ENCODE measurements around the gene CACNB2.

Gene CACNB2

GRCh38 chr10:18297659-18298058, 157.4 kb downstream of the CACNB2 start:
- DNase-seq: no peak

GRCh38 chr10:18298256-18298655, 158.0 kb downstream of the CACNB2 start:
- no peak for DNase-seq

- no peak for DNase-seq
Observed at GRCh38 chr10:18303851-18304801, 163.9 kb downstream of the CACNB2 start.

GRCh38 chr10:18306031-18306430, 165.8 kb downstream of the CACNB2 start:
- no peak for DNase-seq

GRCh38 chr10:18308600-18308999, 168.4 kb downstream of the CACNB2 start:
- DNase-seq: no peak

- DNase-seq: no peak
Observed at GRCh38 chr10:18310761-18311160, 170.5 kb downstream of the CACNB2 start.

- no peak for DNase-seq
Observed at GRCh38 chr10:18312374-18313139, 172.3 kb downstream of the CACNB2 start.

GRCh38 chr10:18313140-18313530, 172.9 kb downstream of the CACNB2 start:
- no peak for DNase-seq

GRCh38 chr10:18313626-18314025, 173.4 kb downstream of the CACNB2 start:
- no peak for DNase-seq

- DNase-seq: no peak
Observed at GRCh38 chr10:18319628-18320027, 179.4 kb downstream of the CACNB2 start.

- no peak for DNase-seq
Observed at GRCh38 chr10:18321371-18321770, 181.1 kb downstream of the CACNB2 start.

- no peak for DNase-seq
Observed at GRCh38 chr10:18323916-18324315, 183.7 kb downstream of the CACNB2 start.

GRCh38 chr10:18325410-18325809, 185.2 kb downstream of the CACNB2 start:
- no peak for DNase-seq

GRCh38 chr10:18325889-18326531, 185.8 kb downstream of the CACNB2 start:
- DNase-seq: no peak

- no peak for DNase-seq
Observed at GRCh38 chr10:18328941-18329340, 188.7 kb downstream of the CACNB2 start.

- no peak for DNase-seq
Observed at GRCh38 chr10:18332048-18332447, 191.8 kb downstream of the CACNB2 start.

GRCh38 chr10:18332484-18332883, 192.3 kb downstream of the CACNB2 start:
- no peak for DNase-seq

GRCh38 chr10:18333621-18334020, 193.4 kb downstream of the CACNB2 start:
- no peak for DNase-seq

GRCh38 chr10:18334116-18334867, 194.1 kb downstream of the CACNB2 start:
- no peak for DNase-seq

GRCh38 chr10:18340496-18341051, 200.3 kb downstream of the CACNB2 start:
- DNase-seq: no peak

GRCh38 chr10:18341055-18341454, 200.8 kb downstream of the CACNB2 start:
- no peak for DNase-seq

GRCh38 chr10:18343573-18343972, 203.3 kb downstream of the CACNB2 start:
- DNase-seq: no peak

All from NCI-H2029 (cell line).